HG02763 (cell line): Measurements from ENCODE around the gene CNDP2.
A peak's percentile ranks its signal among the peaks of the same experiment; 100 is the strongest.

Experiments used
- ATAC-seq: cut with Tn5 transposase; IDR thresholded peaks from one replicate; pipeline ENCODE4 v1.9.1; 2021; ENCODE audit warnings: mild to moderate bottlenecking, moderate library complexity; ENCODE audit not compliant: unreplicated experiment

Gene CNDP2

GRCh38 chr18:74533666-74534065, 37.5 kb downstream of the CNDP2 start:
- ATAC-seq, result no peak

GRCh38 chr18:74534150-74534969, 38.2 kb downstream of the CNDP2 start, which contains the start of gene CNDP1:
CNDP1 (plus strand) TSS chr18:74534500; CDS start chr18:74534668, 168 bp downstream.
- no peak for ATAC-seq

GRCh38 chr18:74534981-74535649, 39.0 kb downstream of the CNDP2 start:
- ATAC-seq, result peak; percentile 58

GRCh38 chr18:74539289-74539688, 43.1 kb downstream of the CNDP2 start:
- no peak for ATAC-seq

GRCh38 chr18:74540652-74541421, 44.7 kb downstream of the CNDP2 start:
- no peak for ATAC-seq

GRCh38 chr18:74541703-74542555, 45.8 kb downstream of the CNDP2 start:
- no peak for ATAC-seq

- ATAC-seq, result no peak
Measured at GRCh38 chr18:74544898-74545297, 48.7 kb downstream of the CNDP2 start.

- ATAC-seq, result no peak
Measured at GRCh38 chr18:74546007-74546406, 49.8 kb downstream of the CNDP2 start.

GRCh38 chr18:74546751-74547530, 50.8 kb downstream of the CNDP2 start:
- no peak for ATAC-seq

GRCh38 chr18:74547860-74548259, 51.7 kb downstream of the CNDP2 start:
- ATAC-seq, result no peak

GRCh38 chr18:74549591-74550104, 53.5 kb downstream of the CNDP2 start:
- no peak for ATAC-seq

GRCh38 chr18:74550886-74551285, 54.7 kb downstream of the CNDP2 start:
- no peak for ATAC-seq

GRCh38 chr18:74551452-74551851, 55.3 kb downstream of the CNDP2 start:
- no peak for ATAC-seq

- ATAC-seq, result peak; percentile 99
Measured at GRCh38 chr18:74551936-74552555, 55.9 kb downstream of the CNDP2 start.

GRCh38 chr18:74556126-74556525, 60.0 kb downstream of the CNDP2 start:
- no peak for ATAC-seq

- no peak for ATAC-seq
Measured at GRCh38 chr18:74558096-74558495, 61.9 kb downstream of the CNDP2 start.

GRCh38 chr18:74562131-74562730, 66.1 kb downstream of the CNDP2 start:
- ATAC-seq, result no peak

- ATAC-seq, result no peak
Measured at GRCh38 chr18:74562775-74563174, 66.6 kb downstream of the CNDP2 start.

- ATAC-seq, result no peak
Measured at GRCh38 chr18:74563999-74564398, 67.8 kb downstream of the CNDP2 start.
